ENCODE data around the gene NMB. TPM values are rescaled to one million over a fixed set of nuclear protein-coding genes. Genes with fewer than 3 reads are reported as not detected.
A peak's percentile ranks its signal among the peaks of the same experiment; 100 is the strongest.

NMB gene
- total RNA-seq, 3 donors from 2014 or later: 13.8 to 26.9 (median 15.7) TPM

- intact Hi-C loops (cut with DNase I; ENCODE audit: low total_unique reads): no loop called here
These were observed 1.0 kb downstream of the NMB start for GRCh38 chr15:84656972-84657371.

GRCh38 chr15:84654689-84655453, 3.1 kb downstream of the NMB start:
- peak overlapping the region; percentile 68 to 95 (median 94) for H3K4me3 ChIP-seq
- no peaks in the 10 kb centered on the region for H3K9me3 ChIP-seq
- H3K27ac ChIP-seq: peak overlapping the region; percentile 92 to 96
- peaks cover 4 to 16% of the 10 kb centered on the region in 2 donors for H3K4me1 ChIP-seq
- no peaks in the 10 kb centered on the region for H3K36me3 ChIP-seq
- peak; percentile 68 to 78 for DNase-seq (ENCODE audit: low spot score in 2 of 2)
- intact Hi-C loops (cut with DNase I; ENCODE audit: low total_unique reads): no loop called here
- H3K27me3 ChIP-seq: no peaks in the 10 kb centered on the region
- no peak for TF ChIP-seq POLR2AphosphoS5 (IDR thresholded peaks at IDR 0.05)
- peak; percentile 13 to 63 (median 61) for TF ChIP-seq CTCF (IDR thresholded peaks at IDR 0.05)
- TF ChIP-seq POLR2A (IDR thresholded peaks at IDR 0.05): no peak

More at GRCh38 chr15:84656972-84657371, 1.0 kb downstream of the NMB start:
- H3K27me3 ChIP-seq: no peaks in the 10 kb centered on the region
- peak overlapping the region in 1 of 3 donors; percentile 76 for H3K4me3 ChIP-seq
- H3K27ac ChIP-seq: no peak overlapping the region
- H3K9me3 ChIP-seq: no peaks in the 10 kb centered on the region
- no peaks in the 10 kb centered on the region for H3K36me3 ChIP-seq
- DNase-seq (ENCODE audit: low spot score in 2 of 2): no peak
- TF ChIP-seq CTCF (IDR thresholded peaks at IDR 0.05) (no peak), POLR2A (IDR thresholded peaks at IDR 0.05) (no peak), POLR2AphosphoS5 (IDR thresholded peaks at IDR 0.05) (no peak)
- peaks cover 4 to 16% of the 10 kb centered on the region in 2 donors for H3K4me1 ChIP-seq

DNA sequence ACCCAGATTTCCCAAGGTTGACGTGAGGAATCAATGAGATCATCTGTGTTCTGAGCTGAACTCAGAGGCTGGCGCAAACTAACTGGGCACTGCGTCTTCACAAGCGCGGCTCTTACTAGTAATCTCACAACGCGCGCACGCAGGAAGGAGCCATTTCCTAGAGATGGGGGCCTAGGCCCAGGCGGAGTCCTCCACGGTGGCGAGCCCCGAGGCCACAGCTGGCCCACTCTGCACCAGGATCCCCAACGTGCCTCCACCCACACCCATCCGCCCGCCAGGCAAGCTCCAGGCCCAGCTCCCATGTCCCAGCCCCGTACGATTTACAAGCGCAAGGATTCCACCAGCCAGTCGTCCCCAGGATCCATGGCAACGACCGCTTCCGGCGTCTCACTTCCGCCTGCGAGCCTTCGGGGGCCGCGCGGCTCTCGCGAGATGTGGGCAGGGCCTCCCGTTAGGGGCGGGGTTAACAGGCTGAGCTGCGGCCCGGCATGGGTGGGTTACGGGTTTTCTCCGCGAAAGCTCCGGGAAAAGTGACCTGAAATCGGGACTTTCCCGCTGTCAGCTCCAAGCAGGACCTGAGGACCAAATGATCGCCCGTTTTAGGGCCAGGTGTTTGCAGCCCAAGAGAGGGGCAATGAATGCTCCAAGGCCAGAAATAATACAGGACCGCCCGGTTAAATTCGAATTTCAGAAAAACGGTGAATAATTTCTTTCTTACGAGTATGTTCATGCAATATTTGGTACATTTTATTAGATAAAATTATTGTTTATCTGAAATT, 3.9 kb downstream of the NMB start, which contains the start of gene WDR73:
WDR73 (minus strand) TSS at position 374 of the 779 bp plus-strand sequence; CDS start at position 365, 9 bp downstream.
- Histone ChIP-seq H3K4me1 (peaks cover 4 to 16% of the 10 kb centered on the region in 2 donors), H3K9me3 (no peaks in the 10 kb centered on the region), H3K27ac (peak within 1 kb of the TSS; percentile 92 to 96), H3K36me3 (no peaks in the 10 kb centered on the region), H3K27me3 (no peaks in the 10 kb centered on the region), H3K4me3 (peak within 1 kb of the TSS; percentile 68 to 95 (median 94))
- no peak for TF ChIP-seq CTCF (IDR thresholded peaks at IDR 0.05)
- peak; percentile 75 for TF ChIP-seq POLR2A (IDR thresholded peaks at IDR 0.05)
- TF ChIP-seq POLR2AphosphoS5 (IDR thresholded peaks at IDR 0.05): peak; percentile 81 to 90 (median 87)
- peak; percentile 95 to 96 for DNase-seq (ENCODE audit: low spot score in 2 of 2)
- intact Hi-C loops (cut with DNase I; ENCODE audit: low total_unique reads): no loop called here

GRCh38 chr15:84653584-84653909, 4.5 kb downstream of the NMB start:
- Histone ChIP-seq H3K27me3 (no peaks in the 10 kb centered on the region), H3K4me1 (peaks cover 4 to 16% of the 10 kb centered on the region in 2 donors), H3K9me3 (no peaks in the 10 kb centered on the region), H3K27ac (peak overlapping the region; percentile 92 to 96), H3K4me3 (peak overlapping the region; percentile 68 to 95 (median 94)), H3K36me3 (no peaks in the 10 kb centered on the region)
- TF ChIP-seq POLR2A (IDR thresholded peaks at IDR 0.05) (no peak), CTCF (IDR thresholded peaks at IDR 0.05) (no peak), POLR2AphosphoS5 (IDR thresholded peaks at IDR 0.05) (no peak)
- intact Hi-C loops (cut with DNase I; ENCODE audit: low total_unique reads): no loop called here
- DNase-seq (ENCODE audit: low spot score in 2 of 2): no peak

DNA sequence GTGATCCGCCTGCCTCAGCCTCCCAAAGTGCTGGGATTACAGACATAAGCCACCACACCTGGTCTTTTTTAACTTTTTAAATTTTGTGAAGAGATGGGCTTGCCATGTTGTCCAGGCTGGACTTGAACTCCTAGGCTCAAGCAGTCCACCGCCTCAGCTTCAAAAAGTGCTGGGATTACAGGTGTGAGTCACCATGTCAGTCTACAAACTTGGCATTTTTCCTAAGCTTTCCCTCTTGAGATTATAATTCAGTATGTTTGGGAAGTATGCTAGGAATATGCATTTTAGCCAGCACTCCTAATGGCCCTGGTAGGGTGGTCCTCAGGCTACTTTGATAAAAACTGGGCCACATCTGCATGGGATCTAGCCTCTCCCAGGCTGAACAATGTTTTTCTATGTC, 8.3 kb downstream of the NMB start:
- Histone ChIP-seq H3K4me3 (no peak overlapping the region), H3K27ac (no peak overlapping the region), H3K4me1 (peaks cover 4 to 10% of the 10 kb centered on the region in 2 donors), H3K9me3 (no peaks in the 10 kb centered on the region), H3K36me3 (peaks cover 15% of the 10 kb centered on the region), H3K27me3 (no peaks in the 10 kb centered on the region)
- TF ChIP-seq POLR2AphosphoS5 (IDR thresholded peaks at IDR 0.05) (no peak), CTCF (IDR thresholded peaks at IDR 0.05) (no peak), POLR2A (IDR thresholded peaks at IDR 0.05) (no peak)
- intact Hi-C loops (cut with DNase I; ENCODE audit: low total_unique reads): no loop called here
- no peak for DNase-seq (ENCODE audit: low spot score in 2 of 2)

All from breast epithelium (tissue), 4 donors.